Adrenal gland (tissue), 12 donors: ENCODE results near the gene RAB30. TPM values are rescaled to one million over a fixed set of nuclear protein-coding genes. Genes with fewer than 3 reads are reported as not detected.
"Not testable (repeated sequence)": the region's sequence is repeated elsewhere in the genome, so short reads cannot be mapped to it uniquely, and the experiment has no call there.

Experiments
- DNase-seq, 7 donors: peaks; one replicate each; pipeline ENCODE4 v3.0.0-alpha.2; 2019 to 2020
- H3K27ac ChIP-seq, 5 donors: fragments of 200-600 bp; sonication (generic) in 4 of 5; 1 replicate in 3 of 5; 2 replicates in 2 of 5; pipeline versions ENCODE4 v1.5.1 to v1.8.0; 2016 to 2020; ENCODE audit warnings: mild to moderate bottlenecking in 1 of 5
- H3K27me3 ChIP-seq: fragments of 200-600 bp; 2 replicates; pipeline ENCODE4 v1.8.0; 2021
- H3K36me3 ChIP-seq, 2 donors: fragments of 200-600 bp; replicated peaks in 1 of 2; 1 replicate in 1 of 2; 2 replicates in 1 of 2; pipeline versions ENCODE4 v1.5.1 to v1.8.0; 2018 to 2022
- H3K4me1 ChIP-seq, 2 donors: fragments of 200-600 bp; replicated peaks in 1 of 2; 1 replicate in 1 of 2; 2 replicates in 1 of 2; pipeline versions ENCODE4 v1.5.1 to v1.8.0; 2018 to 2021
- H3K4me3 ChIP-seq, 4 donors: fragments of 200-600 bp; sonication (generic) in 3 of 4; one replicate each; pipeline ENCODE4 v1.5.1; 2016 to 2018
- H3K9me3 ChIP-seq, 3 donors: fragments of 200-600 bp; sonication (generic) in 1 of 3; replicated peaks in 1 of 3; 1 replicate in 2 of 3; 2 replicates in 1 of 3; pipeline versions ENCODE4 v1.5.1 to v1.8.0; 2016 to 2021
- CTCF ChIP-seq, 6 experiments: fragments of 450-650 bp in 4 of 6; fragments of 200-600 bp in 2 of 6; sonication (generic) in 1 of 6; IDR thresholded peaks; 1 replicate in 5 of 6; 2 replicates in 1 of 6; pipeline versions ENCODE4 v1.5.1 to v1.8.0; 2016 to 2021; ENCODE audit warnings: antibody characterized with exemption in 6 of 6, mild to moderate bottlenecking in 2 of 6, moderate library complexity in 1 of 6
- POLR2A ChIP-seq, 2 donors: fragments of 450-650 bp; IDR thresholded peaks; one replicate each; pipeline ENCODE4 v1.6.1; 2017; ENCODE audit warnings: antibody characterized with exemption in 2 of 2, mild to moderate bottlenecking in 2 of 2, moderate library complexity in 1 of 2
- WGBS, 4 donors: extraction: QIAGEN DNeasy Blood & Tissue Kit in 2 of 4; methylation state at CpG; one replicate each; pipeline versions ENCODE4 v1.1.5 to v1.1.7; 2013 to 2017; 5-methylcytosine and 5-hydroxymethylcytosine counted together
- intact Hi-C, 2 donors: fragments of 100-400 bp; cut with DNase I; formaldehyde crosslinking; loops; one replicate each; pipeline versions ENCODE4 v1.14.1 to v1.15.0; 2022 to 2023
- polyA plus RNA-seq, 3 donors: library from polyadenylated mRNA; stranded (reverse); fragments of 200-250 nt in 2 of 3; fragments of 350-450 nt in 1 of 3; fragmentation: Illumina TruSeq in 1 of 3; extraction: RNeasy Lipid Tissue Mini Kit (QIAGEN cat#74804) in 1 of 3; gene quantifications; one replicate each; pipeline ENCODE4 v1.2.3, GENCODE V29; 2013 to 2014
- total RNA-seq, 9 donors: library from RNA; depleted of rRNA in 4 of 9; stranded (reverse); fragments of >200 nt in 4 of 9; fragments of 120-200 nt in 1 of 9; fragmentation: NEBNext Ultra II Directional in 1 of 9; extraction: Animal tissue kit (Norgen Biotek cat#: 25700) in 1 of 9; gene quantifications; one replicate each; pipeline versions ENCODE4 v1.1.0 to v1.2.4, GENCODE V29; 2013 to 2023
- donor health status: healthy with polysubstance abuse.
- donor health status: Bipolar disorder and iron deficiency.
- donor health status: DM: yes; HTN: yes; CAD: no.
- donor health status: DM: no; HTN: no; CAD: no.
- donor health status: DM: no; HTN: no; CAD: no.
- donor health status: DM: yes; HTN: yes; CAD: no.

Gene RAB30
- total and polyA plus RNA-seq, 12 donors = 5.1 to 69.4 (median 41.7) TPM

GRCh38 chr11:82945682-82946081 lies 126.0 kb downstream of the RAB30 start:
- Histone ChIP-seq H3K36me3 (no peaks in the 10 kb centered on the region), H3K27ac (no peak overlapping the region), H3K4me1 (no peaks in the 10 kb centered on the region), H3K27me3 (no peaks in the 10 kb centered on the region), H3K9me3 (no peaks in the 10 kb centered on the region), H3K4me3 (no peak overlapping the region)
- TF ChIP-seq POLR2A (IDR thresholded peaks at IDR 0.05) (no peak), CTCF (IDR thresholded peaks at IDR 0.05) (no peak)
- intact Hi-C loops = no loop called here
- no peak for DNase-seq

- H3K4me3 ChIP-seq, H3K9me3 ChIP-seq, H3K27ac ChIP-seq, H3K4me1 ChIP-seq, intact Hi-C loops, H3K27me3 ChIP-seq, H3K36me3 ChIP-seq, DNase-seq: not testable (repeated sequence)
- 60 to 100% (median 79%) methylated on average over 1 of the region's 1 CpG for WGBS, 4 donors
Observed at GRCh38 chr11:82945041-82945440, 126.7 kb downstream of the RAB30 start.

DNA sequence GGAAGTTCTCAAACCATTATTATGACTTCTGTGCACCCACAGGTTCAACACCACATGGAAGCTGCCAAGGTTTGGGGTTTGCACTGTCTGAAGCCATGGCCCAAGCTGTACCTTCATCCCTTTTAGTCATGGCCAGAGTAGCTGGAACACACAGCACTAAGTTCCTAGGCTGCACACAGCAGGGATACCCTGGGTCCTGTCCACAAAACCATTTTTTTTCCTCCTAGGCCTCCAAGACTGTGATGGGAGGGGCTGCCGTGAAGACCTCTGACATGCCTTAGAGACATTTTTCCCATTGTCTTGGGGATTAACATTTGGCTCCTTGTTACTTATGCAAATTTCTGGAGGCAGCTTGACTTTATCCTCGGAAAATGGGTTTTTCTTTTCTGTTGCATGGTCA lies 127.5 kb downstream of the RAB30 start:
- TF ChIP-seq CTCF (IDR thresholded peaks at IDR 0.05) (no peak), POLR2A (IDR thresholded peaks at IDR 0.05) (no peak)
- WGBS, 4 donors = 84 to 92% (median 85%) methylated on average over 2 of the region's 2 CpGs
- no peak overlapping the region for H3K4me3 ChIP-seq
- H3K4me1 ChIP-seq = no peaks in the 10 kb centered on the region
- no peaks in the 10 kb centered on the region for H3K36me3 ChIP-seq
- H3K9me3 ChIP-seq = no peaks in the 10 kb centered on the region
- intact Hi-C loops = no loop called here
- no peak for DNase-seq
- no peak overlapping the region for H3K27ac ChIP-seq
- H3K27me3 ChIP-seq = no peaks in the 10 kb centered on the region

DNA sequence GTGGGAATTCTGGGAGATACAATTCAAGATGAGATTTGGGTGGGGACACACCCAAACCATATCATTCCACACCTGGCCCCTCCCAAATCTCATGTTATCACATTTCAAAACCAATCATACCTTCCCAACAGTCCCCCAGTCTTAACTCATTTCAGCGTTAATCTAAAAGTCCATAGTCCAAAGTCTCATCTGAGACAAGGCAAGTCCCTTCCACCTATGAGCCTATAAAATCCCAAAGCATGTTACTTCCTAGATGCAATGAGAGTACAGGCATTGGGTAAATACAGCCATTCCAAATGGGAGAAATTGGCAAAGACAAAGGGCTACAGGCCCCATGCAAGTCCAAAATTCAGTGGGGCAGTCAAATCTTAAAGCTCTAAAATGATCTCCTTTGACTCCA lies 128.3 kb downstream of the RAB30 start:
- H3K27me3 ChIP-seq, intact Hi-C loops, H3K36me3 ChIP-seq, H3K9me3 ChIP-seq, H3K4me3 ChIP-seq, H3K27ac ChIP-seq, H3K4me1 ChIP-seq, DNase-seq: not testable (repeated sequence)
- 94 to 100% (median 96%) methylated on average over 1 of the region's 1 CpG for WGBS, 4 donors

DNA sequence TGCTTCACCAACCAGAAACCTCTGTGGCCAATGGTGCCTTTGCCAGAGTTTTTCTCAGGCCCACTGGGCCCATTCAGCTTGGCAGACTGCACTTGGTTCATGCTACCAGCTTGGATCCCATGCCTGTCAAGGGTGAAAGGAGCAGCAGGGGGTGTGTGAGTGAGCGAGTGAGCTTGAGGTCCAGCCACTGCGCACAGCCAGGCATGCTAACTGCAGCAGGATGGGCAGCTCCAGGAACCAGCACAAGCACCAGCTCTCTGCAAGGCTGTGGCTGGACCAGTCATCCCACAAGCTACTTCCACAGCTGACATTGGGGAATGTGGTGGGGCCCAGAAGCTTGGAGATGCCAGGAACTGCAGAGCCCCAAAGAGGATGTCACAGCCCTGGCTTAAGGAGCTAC lies 129.3 kb downstream of the RAB30 start:
- intact Hi-C loops = no loop called here
- no peak for TF ChIP-seq CTCF (IDR thresholded peaks at IDR 0.05)
- TF ChIP-seq POLR2A (IDR thresholded peaks at IDR 0.05) = no peak
- H3K27ac ChIP-seq = no peak overlapping the region
- 87 to 100% (median 96%) methylated on average over 2 of the region's 2 CpGs for WGBS, 4 donors
- H3K4me1 ChIP-seq = no peaks in the 10 kb centered on the region
- H3K27me3 ChIP-seq = no peaks in the 10 kb centered on the region
- H3K36me3 ChIP-seq = no peaks in the 10 kb centered on the region
- H3K9me3 ChIP-seq = no peaks in the 10 kb centered on the region
- DNase-seq = no peak
- H3K4me3 ChIP-seq = no peak overlapping the region
